Hepatocyte (in vitro differentiated cells): ENCODE results near the gene ZPLD1. TPM values are rescaled to one million over a fixed set of nuclear protein-coding genes. Genes with fewer than 3 reads are reported as not detected.

Experiments used
- DNase-seq: peaks from one replicate; pipeline ENCODE4 v3.0.0-alpha.2; 2016; ENCODE audit warnings: low spot score
- H2AFZ ChIP-seq: fragments of 200-600 bp; sonication (generic); 2 replicates; pipeline ENCODE4 v1.6.0; 2016; ENCODE audit warnings: antibody characterized with exemption, mild to moderate bottlenecking
- H3K27ac ChIP-seq: fragments of 200-600 bp; sonication (generic); 2 replicates; pipeline ENCODE4 v1.5.1; 2016; ENCODE audit warnings: mild to moderate bottlenecking
- H3K27me3 ChIP-seq: fragments of 200-600 bp; sonication (generic); 2 replicates; pipeline ENCODE4 v1.6.1; 2016
- H3K36me3 ChIP-seq: fragments of 200-600 bp; sonication (generic); replicated peaks from 2 replicates; pipeline ENCODE4 v1.5.1; 2016; ENCODE audit warnings: low read depth; ENCODE audit not compliant: insufficient read depth
- H3K4me1 ChIP-seq: fragments of 200-600 bp; sonication (generic); 2 replicates; pipeline ENCODE4 v1.5.1; 2016; ENCODE audit warnings: mild to moderate bottlenecking, moderate library complexity; ENCODE audit not compliant: insufficient read depth
- H3K4me2 ChIP-seq: fragments of 200-600 bp; sonication (generic); 2 replicates; pipeline ENCODE4 v1.6.0; 2016
- H3K4me3 ChIP-seq: fragments of 200-600 bp; sonication (generic); 2 replicates; pipeline ENCODE4 v1.5.1; 2016; ENCODE audit warnings: mild to moderate bottlenecking
- H3K79me2 ChIP-seq: fragments of 200-600 bp; sonication (generic); 2 replicates; pipeline ENCODE4 v1.6.0; 2017; ENCODE audit warnings: mild to moderate bottlenecking
- H3K9me2 ChIP-seq: fragments of 200-600 bp; sonication (generic); replicated peaks from 2 replicates; pipeline ENCODE4 v1.6.0; 2017; ENCODE audit warnings: mild to moderate bottlenecking; ENCODE audit not compliant: insufficient read depth
- H3K9me3 ChIP-seq: fragments of 200-600 bp; sonication (generic); 2 replicates; pipeline ENCODE4 v1.5.1; 2016; ENCODE audit warnings: low read depth, mild to moderate bottlenecking
- H4K20me1 ChIP-seq: fragments of 200-600 bp; sonication (generic); 2 replicates; pipeline ENCODE4 v1.6.0; 2016; ENCODE audit warnings: mild to moderate bottlenecking; ENCODE audit not compliant: insufficient read depth, poor library complexity, severe bottlenecking
- EZH2 ChIP-seq: fragments of 200-600 bp; sonication (generic); IDR thresholded peaks from 2 replicates; pipeline ENCODE4 v1.6.1; 2016; ENCODE audit warnings: antibody characterized with exemption, mild to moderate bottlenecking, borderline replicate concordance
- EZH2phosphoT487 ChIP-seq: fragments of 200-600 bp; sonication (generic); IDR thresholded peaks from one replicate; pipeline ENCODE4 v1.6.1; 2018; ENCODE audit warnings: antibody characterized with exemption, mild to moderate bottlenecking, low read depth, moderate library complexity; ENCODE audit not compliant: unreplicated experiment, severe bottlenecking
- WGBS: methylation state at CpG from one replicate; pipeline ENCODE4 v1.1.6; 2016; ENCODE audit warnings: low lambda C conversion rate; ENCODE audit errors: missing lambda C conversion rate; 5-methylcytosine and 5-hydroxymethylcytosine counted together
- polyA plus RNA-seq: library from polyadenylated mRNA; unstranded; fragments of >200 nt; fragmentation: Nextera tagmentation; extraction: Ambion mirVana; gene quantifications from 2 replicates; pipeline ENCODE4 v1.2.1, GENCODE V29; 2016
- total RNA-seq: library from RNA; depleted of rRNA; stranded (reverse); fragments of >200 nt; gene quantifications from 2 replicates; pipeline ENCODE4 v1.2.3, GENCODE V29; 2014
- TF ChIP-seq, protein P1 (sequence below): fragments of 200-600 bp; sonication (generic); IDR thresholded peaks from 2 replicates; pipeline ENCODE4 v1.5.1; 2016; ENCODE audit warnings: antibody characterized with exemption, mild to moderate bottlenecking; ENCODE audit not compliant: poor library complexity

Gene ZPLD1
- total RNA-seq (0.12 and 0.40 TPM in 2 replicates), polyA plus RNA-seq (0.30 and 0.56 TPM in 2 replicates)

DNA sequence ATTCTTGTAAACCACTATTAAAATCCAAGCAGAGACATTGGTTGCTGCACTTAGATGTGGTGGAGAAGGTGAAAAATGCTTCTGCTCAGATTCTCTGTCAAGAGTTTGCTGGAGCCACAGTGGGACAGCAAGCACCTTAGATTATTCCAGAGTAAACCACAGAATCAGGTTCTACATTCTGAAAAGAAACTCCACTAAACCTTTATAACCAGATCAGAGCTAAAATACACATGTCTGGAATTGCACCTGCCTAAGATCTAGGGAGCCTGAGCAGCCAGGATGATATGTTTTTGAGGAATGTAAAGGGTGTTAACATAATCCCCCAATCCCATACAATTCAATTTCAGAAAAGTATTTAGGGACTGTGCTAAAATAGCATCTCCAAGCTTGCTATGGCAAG is at the start of gene ZPLD1:
ZPLD1 (plus strand) TSS at position 301 of the 400 bp plus-strand sequence. CDS start 3,473 bp downstream, outside the sequence.
- no peak for DNase-seq

DNA sequence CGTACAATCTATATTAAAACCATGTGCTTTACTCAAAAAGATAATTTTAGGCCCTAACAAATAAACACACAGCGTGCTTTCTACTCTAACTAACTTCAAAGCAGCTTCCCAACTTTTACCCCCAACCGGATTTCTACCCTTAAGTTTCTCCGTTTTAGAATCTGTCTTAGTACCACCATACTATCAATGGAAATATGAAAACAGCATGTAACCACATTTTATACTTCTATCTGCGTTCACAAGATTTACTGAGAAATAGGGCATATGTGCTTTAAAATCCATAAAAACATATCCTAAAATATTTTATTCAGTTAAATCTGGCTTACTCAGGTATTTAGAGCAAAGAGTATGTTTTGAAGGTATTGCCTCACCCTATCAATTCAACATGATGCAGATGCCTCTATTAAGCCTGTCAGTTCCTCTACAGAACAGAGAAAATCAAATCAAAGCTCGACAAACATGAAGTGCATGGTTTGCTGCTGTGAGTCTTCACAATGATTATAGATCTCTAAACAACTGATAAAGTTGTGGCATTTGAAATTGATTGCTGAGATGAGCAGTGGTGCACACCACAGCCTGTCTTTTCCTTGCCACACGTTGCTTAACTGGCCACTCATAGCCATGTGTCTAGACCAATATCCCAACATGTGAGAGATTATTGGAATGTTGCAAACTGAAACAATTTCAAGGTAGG is 44.5 kb upstream of the ZPLD1 start:
- Histone ChIP-seq H3K79me2 (no peaks in the 10 kb centered on the region), H3K4me1 (no peaks in the 10 kb centered on the region), H3K36me3 (no peaks in the 10 kb centered on the region), H3K4me3 (no peak overlapping the region), H2AFZ (no peak overlapping the region), H3K27ac (no peak overlapping the region), H3K27me3 (no peaks in the 10 kb centered on the region), H3K4me2 (no peak overlapping the region), H3K9me3 (no peaks in the 10 kb centered on the region), H4K20me1 (no peaks in the 10 kb centered on the region), H3K9me2 (no peaks in the 10 kb centered on the region)
- WGBS, result 75% methylated on average over 7 of the region's 7 CpGs
- TF ChIP-seq, protein P1, sequence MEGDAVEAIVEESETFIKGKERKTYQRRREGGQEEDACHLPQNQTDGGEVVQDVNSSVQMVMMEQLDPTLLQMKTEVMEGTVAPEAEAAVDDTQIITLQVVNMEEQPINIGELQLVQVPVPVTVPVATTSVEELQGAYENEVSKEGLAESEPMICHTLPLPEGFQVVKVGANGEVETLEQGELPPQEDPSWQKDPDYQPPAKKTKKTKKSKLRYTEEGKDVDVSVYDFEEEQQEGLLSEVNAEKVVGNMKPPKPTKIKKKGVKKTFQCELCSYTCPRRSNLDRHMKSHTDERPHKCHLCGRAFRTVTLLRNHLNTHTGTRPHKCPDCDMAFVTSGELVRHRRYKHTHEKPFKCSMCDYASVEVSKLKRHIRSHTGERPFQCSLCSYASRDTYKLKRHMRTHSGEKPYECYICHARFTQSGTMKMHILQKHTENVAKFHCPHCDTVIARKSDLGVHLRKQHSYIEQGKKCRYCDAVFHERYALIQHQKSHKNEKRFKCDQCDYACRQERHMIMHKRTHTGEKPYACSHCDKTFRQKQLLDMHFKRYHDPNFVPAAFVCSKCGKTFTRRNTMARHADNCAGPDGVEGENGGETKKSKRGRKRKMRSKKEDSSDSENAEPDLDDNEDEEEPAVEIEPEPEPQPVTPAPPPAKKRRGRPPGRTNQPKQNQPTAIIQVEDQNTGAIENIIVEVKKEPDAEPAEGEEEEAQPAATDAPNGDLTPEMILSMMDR, result no peak
- TF ChIP-seq EZH2phosphoT487 (no peak), EZH2 (no peak)
- DNase-seq, result no peak

More for the DNA sequence above, at the start of gene ZPLD1:
- Histone ChIP-seq H3K27me3 (no peaks in the 10 kb centered on the region), H3K4me2 (no peak within 1 kb of the TSS), H3K36me3 (no peaks in the 10 kb centered on the region), H3K79me2 (no peaks in the 10 kb centered on the region), H3K4me1 (no peaks in the 10 kb centered on the region), H3K27ac (no peak within 1 kb of the TSS), H4K20me1 (no peaks in the 10 kb centered on the region), H3K9me3 (no peaks in the 10 kb centered on the region), H2AFZ (no peak within 1 kb of the TSS), H3K4me3 (no peak within 1 kb of the TSS), H3K9me2 (no peaks in the 10 kb centered on the region)
- TF ChIP-seq EZH2 (no peak), EZH2phosphoT487 (no peak)
- TF ChIP-seq, protein P1, result no peak

DNA sequence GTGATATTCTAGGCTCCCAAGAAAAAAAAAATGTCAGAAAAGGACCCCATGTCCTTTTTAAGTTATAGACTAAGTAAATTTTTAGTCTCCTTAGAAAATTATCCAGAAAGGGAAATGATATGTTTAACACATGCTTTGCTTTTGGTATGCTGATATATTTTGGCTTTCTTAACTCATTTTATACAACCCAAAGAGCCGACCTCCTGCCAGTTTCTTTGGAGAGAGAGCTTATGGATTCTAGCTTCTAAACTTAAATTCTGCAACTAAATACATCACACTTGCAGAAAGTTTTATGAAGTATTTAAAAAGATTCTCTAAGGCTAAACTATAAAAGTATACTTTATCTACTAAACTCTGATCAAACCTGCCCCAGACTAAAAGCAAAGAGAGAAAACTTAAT is 43.9 kb upstream of the ZPLD1 start:
- Histone ChIP-seq H3K79me2 (no peaks in the 10 kb centered on the region), H3K27me3 (no peaks in the 10 kb centered on the region), H3K27ac (no peak overlapping the region), H3K9me2 (no peaks in the 10 kb centered on the region), H3K4me1 (no peaks in the 10 kb centered on the region), H3K36me3 (no peaks in the 10 kb centered on the region), H2AFZ (no peak overlapping the region), H3K9me3 (no peaks in the 10 kb centered on the region), H3K4me3 (no peak overlapping the region), H4K20me1 (no peaks in the 10 kb centered on the region), H3K4me2 (no peak overlapping the region)
- 93% methylated on average over 1 of the region's 1 CpG for WGBS
- TF ChIP-seq, protein P1, result no peak
- TF ChIP-seq EZH2 (no peak), EZH2phosphoT487 (no peak)
- no peak for DNase-seq
